HG03558 (cell line): ENCODE measurements around the gene SETD6.

Source experiments
- ATAC-seq: cut with Tn5 transposase; IDR thresholded peaks from one replicate; pipeline ENCODE4 v1.9.1; 2021; ENCODE audit warnings: moderate number of reproducible peaks; ENCODE audit not compliant: unreplicated experiment; ENCODE audit errors: extremely low read depth

SETD6 gene

DNA sequence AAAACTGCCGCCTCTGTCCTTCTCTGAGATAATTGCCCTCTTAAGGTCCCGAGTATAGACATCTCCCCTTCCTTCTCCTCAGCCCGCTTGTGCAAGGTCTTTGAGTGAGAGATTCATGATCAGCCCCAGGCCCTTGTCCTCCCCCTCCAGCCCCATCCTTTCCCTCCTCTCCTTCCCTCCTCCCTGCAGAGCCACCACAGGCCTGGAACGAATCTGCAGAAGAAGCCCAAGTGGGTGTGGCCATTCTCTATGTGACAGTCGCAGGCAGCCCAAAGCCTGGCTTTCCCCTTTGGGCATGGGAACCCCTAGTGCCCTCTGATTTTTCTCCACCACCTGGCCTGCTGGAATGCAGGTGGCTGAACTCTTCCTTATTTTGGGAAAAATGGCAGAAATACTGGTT lies 22.6 kb upstream of the SETD6 start:
- ATAC-seq = no peak

- ATAC-seq = no peak
Measured at GRCh38 chr16:58493756-58494431, 21.4 kb upstream of the SETD6 start.

DNA sequence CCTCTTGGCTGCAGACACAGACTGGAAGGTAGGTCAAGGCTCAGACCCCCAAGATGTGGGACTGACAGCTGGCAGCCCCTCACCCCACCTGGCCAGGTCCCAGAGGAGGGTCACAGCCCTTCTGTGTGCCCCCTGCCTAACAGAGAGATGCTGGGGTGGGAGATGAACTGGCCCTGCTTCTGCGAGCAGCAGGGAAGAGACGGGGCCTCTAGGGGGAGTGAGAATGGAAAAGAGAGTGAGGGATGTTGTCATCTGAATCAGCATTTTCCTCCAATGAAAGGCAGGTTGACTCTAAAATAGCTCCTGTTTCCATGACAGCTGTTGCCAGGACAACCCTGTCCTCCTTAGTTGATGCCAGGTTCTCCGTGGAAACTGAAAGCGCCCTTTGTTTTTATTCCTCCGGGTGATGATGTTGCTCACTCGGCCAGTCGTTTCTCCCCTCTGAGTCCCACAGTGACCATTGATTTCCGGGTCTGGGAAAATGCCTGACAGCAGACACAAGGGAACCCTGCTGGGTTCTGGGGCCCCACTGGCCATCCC lies 20.3 kb upstream of the SETD6 start:
- peak; percentile 72 for ATAC-seq

GRCh38 chr16:58495521-58496331 lies 19.6 kb upstream of the SETD6 start:
- ATAC-seq = no peak

GRCh38 chr16:58497468-58497867 lies 17.8 kb upstream of the SETD6 start:
- ATAC-seq = no peak

DNA sequence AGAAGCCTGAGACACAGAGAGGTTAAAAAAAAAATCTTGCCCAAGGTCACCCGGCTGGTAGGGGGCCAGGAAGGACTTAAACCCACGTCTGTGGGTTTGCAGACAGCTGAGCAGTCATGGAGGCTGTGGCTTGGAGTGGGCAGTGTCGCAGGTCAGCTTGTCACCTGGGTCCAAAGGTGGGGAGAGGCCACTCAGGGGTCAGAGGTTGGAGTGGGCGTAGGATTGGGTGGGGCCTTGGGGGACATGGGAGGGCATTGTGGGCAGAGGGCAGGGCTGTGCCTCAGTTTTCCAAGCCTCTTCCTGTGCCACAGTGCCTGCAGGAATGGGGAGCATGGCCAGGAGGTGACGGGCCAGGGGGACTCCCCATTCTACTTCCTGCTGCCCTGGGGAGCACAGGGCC lies 17.4 kb upstream of the SETD6 start:
- ATAC-seq = no peak

DNA sequence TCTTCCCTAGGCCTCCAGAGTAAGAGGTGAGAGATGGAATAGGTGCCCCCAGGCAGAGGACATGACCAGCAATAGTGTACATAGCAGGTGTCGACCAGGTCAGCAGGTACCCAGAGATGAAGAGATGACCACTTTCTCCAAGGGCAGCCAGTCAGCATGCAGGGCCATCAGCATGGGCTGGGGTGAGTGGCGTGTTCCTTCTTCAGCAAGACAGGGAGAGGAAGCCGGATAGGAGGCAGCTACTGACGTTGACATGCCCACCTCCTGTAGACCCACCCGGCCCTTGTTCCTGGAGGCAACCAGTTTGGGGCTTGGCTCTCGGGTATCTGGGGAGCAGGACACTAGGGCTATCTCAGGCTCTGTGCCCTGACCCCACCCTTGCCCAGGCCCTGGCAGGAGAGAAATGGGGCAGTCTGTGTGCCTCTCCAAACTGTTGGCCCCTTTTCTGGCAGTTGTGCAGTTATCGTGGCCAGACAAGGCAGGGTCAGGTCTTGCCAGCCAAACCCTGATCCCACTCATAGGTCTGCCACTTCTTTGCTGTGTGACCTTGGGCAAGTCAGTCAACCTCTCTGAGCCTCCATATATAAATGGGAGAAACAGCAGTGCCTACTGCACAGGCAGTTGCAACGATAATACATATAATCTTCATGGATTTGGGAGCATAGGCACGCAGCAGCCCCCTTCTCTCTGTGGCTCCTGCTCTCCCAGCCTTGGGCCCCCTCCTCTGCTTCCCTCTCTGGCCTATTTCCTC lies 16.8 kb upstream of the SETD6 start:
- no peak for ATAC-seq

DNA sequence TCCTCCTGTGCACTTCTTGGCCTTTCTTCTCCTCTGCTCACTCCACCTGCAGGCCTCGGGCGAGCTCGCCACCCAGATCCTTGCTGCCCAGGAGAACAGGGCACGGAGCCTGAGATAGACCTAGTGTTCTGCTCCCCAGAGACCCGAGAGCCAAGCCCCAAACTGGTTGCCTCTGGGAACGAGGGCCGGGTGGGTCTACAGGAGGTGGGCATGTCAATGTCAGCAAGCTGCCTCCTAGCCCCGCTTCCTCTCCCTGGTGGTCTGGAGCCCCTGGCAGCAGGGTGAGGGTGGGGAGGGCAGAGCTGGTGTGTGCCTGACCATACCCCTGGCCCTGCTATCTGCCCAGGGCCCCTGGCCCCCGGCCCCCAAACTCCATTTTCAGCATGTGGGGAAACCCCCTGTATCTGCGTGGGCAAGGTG lies 16.2 kb upstream of the SETD6 start:
- no peak for ATAC-seq

GRCh38 chr16:58499615-58500351 lies 15.5 kb upstream of the SETD6 start, which contains the start of gene NDRG4:
NDRG4 (plus strand) TSS chr16:58500143; CDS start chr16:58500249, 106 bp downstream.
- no peak for ATAC-seq

- ATAC-seq = no peak
Measured at GRCh38 chr16:58500430-58501241, 14.7 kb upstream of the SETD6 start.

- ATAC-seq = no peak
Measured at GRCh38 chr16:58501242-58502131, 13.8 kb upstream of the SETD6 start.

DNA sequence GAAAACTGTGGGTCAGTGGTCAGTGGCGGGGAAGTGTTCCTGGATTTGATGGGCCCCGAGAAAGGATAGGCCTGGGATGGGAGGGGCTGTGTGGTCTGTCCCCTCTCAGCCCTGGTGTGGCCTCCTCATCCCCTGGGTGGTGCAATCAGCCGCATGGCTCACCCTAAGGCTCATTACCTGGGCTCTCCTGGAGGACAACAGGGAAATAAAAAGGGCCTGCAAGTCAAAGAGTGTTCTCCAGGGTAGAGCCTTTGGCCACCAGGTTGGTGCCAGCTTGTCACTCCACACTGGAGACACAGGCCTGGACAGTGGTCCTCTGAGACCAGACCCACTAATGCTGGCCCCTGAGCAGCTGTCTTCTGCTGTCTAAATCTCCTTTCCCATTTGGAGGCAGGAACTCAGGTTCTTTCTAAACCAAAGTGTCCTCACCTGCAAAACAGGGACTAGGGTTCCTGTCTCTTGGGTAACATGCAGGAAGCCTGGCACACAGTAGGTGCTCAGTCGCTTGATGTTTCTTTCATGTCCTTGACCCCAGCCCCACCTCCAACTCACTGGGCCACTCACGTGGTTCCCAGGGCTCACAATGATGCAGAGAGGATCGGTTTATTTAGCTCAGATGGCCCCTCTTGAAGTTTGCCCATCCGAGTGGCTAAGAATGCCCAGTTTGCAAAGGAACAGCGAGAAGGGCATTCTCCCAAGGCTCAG lies 12.9 kb upstream of the SETD6 start:
- no peak for ATAC-seq

- ATAC-seq = no peak
Measured at GRCh38 chr16:58503166-58503862, 12.0 kb upstream of the SETD6 start.

GRCh38 chr16:58503863-58504688 lies 11.2 kb upstream of the SETD6 start:
- ATAC-seq = no peak

- no peak for ATAC-seq
Measured at GRCh38 chr16:58506241-58507194, 8.8 kb upstream of the SETD6 start.
